K562 (cell line): Measurements from ENCODE around the gene SEZ6. TPM values are rescaled to one million over a fixed set of nuclear protein-coding genes. Genes with fewer than 3 reads are reported as not detected.

Experiments
- ATAC-seq: fragments of 200-7000 bp; cut with Tn5 transposase; 3 replicates; pipeline ENCODE4 v1.9.1; 2020; ENCODE audit warnings: moderate library complexity
- BruUV-seq: library from RNA; stranded (reverse); fragments of 400-500 nt; replicated peaks from 2 replicates; lab custom pipeline; 2021; lab: Mats Ljungman, UMichigan
- CTCF ChIA-PET: fragments of 300-600 bp; formaldehyde crosslinking; extraction: SDS; loops from one replicate; lab custom pipeline; 2021; ENCODE audit warnings: low intra/inter-chr PET ratio; lab: Yijun Ruan, JAX
- POLR2A ChIA-PET: fragments of 300-600, 350-650 bp; sonication (Branson Sonifier 250); formaldehyde crosslinking; extraction: SDS; loops from one replicate; lab custom pipeline; 2021; ENCODE audit warnings: antibody characterized with exemption, inconsistent platforms; lab: Yijun Ruan, JAX
- DNase-seq, 4 experiments: peaks; one replicate each; pipeline versions ENCODE4 v3.0.0 to v3.0.0-alpha.2; 2011 to 2018; ENCODE audit warnings: low spot score in 3 of 4, mixed read lengths in 3 of 4; ENCODE audit errors: extremely low read depth in 1 of 4
- FAIRE-seq: peaks from 2 replicates; lab custom pipeline; 2011; peaks lifted over from hg19 to GRCh38; lab: Jason Lieb, UNC
- H2AFZ ChIP-seq: 2 replicates; pipeline ENCODE4 v1.6.0; 2011; ENCODE audit warnings: low read depth, low read length, control low read depth, inconsistent platforms
- H3K27ac ChIP-seq: fragments of 200-600 bp; 3 replicates; pipeline ENCODE4 v1.8.0; 2011; ENCODE audit warnings: low read depth, mild to moderate bottlenecking, control low read depth, inconsistent platforms, low read length, moderate library complexity, mixed read lengths; ENCODE audit errors: extremely low read depth
- H3K27me3 ChIP-seq, 2 experiments: fragments of 300-600 bp in 1 of 2; 2 replicates in 1 of 2; 3 replicates in 1 of 2; pipeline versions ENCODE4 v1.6.0 to v1.8.0; 2011; ENCODE audit warnings: inconsistent platforms in 2 of 2, low read length in 2 of 2, mild to moderate bottlenecking in 1 of 2, mixed read lengths in 1 of 2, moderate library complexity in 1 of 2; ENCODE audit not compliant: control insufficient read depth in 2 of 2, insufficient read depth in 2 of 2
- H3K36me3 ChIP-seq: fragments of 300-600 bp; 3 replicates; pipeline ENCODE4 v1.8.0; 2011; ENCODE audit warnings: mild to moderate bottlenecking, low read length, inconsistent platforms; ENCODE audit not compliant: control insufficient read depth, insufficient read depth
- H3K4me1 ChIP-seq, 2 experiments: fragments of 200-600 bp in 1 of 2; replicated peaks in 1 of 2; 2 replicates in 1 of 2; 3 replicates in 1 of 2; pipeline versions ENCODE4 v1.5.1 to v1.8.0; 2011; ENCODE audit warnings: inconsistent platforms in 2 of 2, low read length in 2 of 2, mild to moderate bottlenecking in 1 of 2, mixed read lengths in 1 of 2, moderate library complexity in 1 of 2; ENCODE audit not compliant: control insufficient read depth in 2 of 2, insufficient read depth in 2 of 2
- H3K4me2 ChIP-seq: 2 replicates; pipeline ENCODE4 v1.6.1; 2011; ENCODE audit warnings: low read length, control low read depth, inconsistent platforms, mixed read lengths; ENCODE audit not compliant: insufficient read depth
- H3K4me3 ChIP-seq: fragments of 200-600 bp; sonication (generic), shearing (Covaris generic); 2 replicates; pipeline ENCODE4 v1.5.1; 2016; ENCODE audit warnings: control low read depth, inconsistent platforms
- H3K79me2 ChIP-seq: fragments of 200-600 bp; 3 replicates; pipeline ENCODE4 v1.8.0; 2011; ENCODE audit warnings: low read length, inconsistent platforms; ENCODE audit not compliant: control insufficient read depth, insufficient read depth
- H3K9ac ChIP-seq, 2 experiments: 2 replicates each; pipeline versions ENCODE4 v1.6.0 to v1.6.1; 2011; ENCODE audit warnings: low read depth in 2 of 2, low read length in 2 of 2, control low read depth in 1 of 2, inconsistent platforms in 1 of 2, mild to moderate bottlenecking in 1 of 2, mixed read lengths in 1 of 2; ENCODE audit not compliant: insufficient read depth in 1 of 2
- H3K9me1 ChIP-seq: one replicate; pipeline ENCODE4 v1.6.0; 2011; ENCODE audit warnings: inconsistent platforms, mild to moderate bottlenecking, low read length, moderate library complexity; ENCODE audit not compliant: control insufficient read depth, insufficient read depth
- H3K9me3 ChIP-seq: replicated peaks from 2 replicates; pipeline ENCODE4 v1.5.1; 2011; ENCODE audit warnings: low read depth, low read length, inconsistent platforms; ENCODE audit not compliant: control insufficient read depth, insufficient read depth
- H4K20me1 ChIP-seq: replicated peaks from 2 replicates; pipeline ENCODE4 v1.6.1; 2011; ENCODE audit warnings: low read length, inconsistent platforms, mixed read lengths; ENCODE audit not compliant: control insufficient read depth, insufficient read depth
- ASH1L ChIP-seq: fragments of 450-650 bp; IDR thresholded peaks from 2 replicates; pipeline ENCODE4 v1.6.1; 2018; ENCODE audit warnings: borderline replicate concordance, mild to moderate bottlenecking, low read depth; ENCODE audit not compliant: partially characterized antibody
- BACH1 ChIP-seq: fragments of 200-800 bp; sonication (Bioruptor generic); IDR thresholded peaks from 2 replicates; pipeline ENCODE4 v1.6.1; 2016; ENCODE audit warnings: missing genetic modification characterization, missing compliant biosample characterization
- DLX4 ChIP-seq: fragments of 250-450 bp; sonication (Bioruptor Pico); IDR thresholded peaks from 2 replicates; pipeline ENCODE4 v1.6.1; 2021; ENCODE audit warnings: mild to moderate bottlenecking
- GTF2B ChIP-seq: IDR thresholded peaks from 2 replicates; pipeline ENCODE4 v1.6.1; 2011; ENCODE audit not compliant: insufficient read length; ENCODE audit errors: extremely low read depth
- HBP1 ChIP-seq: fragments of 450-650 bp; formaldehyde crosslinking; IDR thresholded peaks from 2 replicates; pipeline ENCODE4 v1.4.0; 2022; ENCODE audit warnings: missing genetic modification characterization
- MTA3 ChIP-seq: fragments of 450-650 bp; formaldehyde crosslinking; IDR thresholded peaks from 2 replicates; pipeline ENCODE4 v1.6.1; 2017; ENCODE audit warnings: mild to moderate bottlenecking, borderline replicate concordance
- NCOR1 ChIP-seq: fragments of 450-650 bp; IDR thresholded peaks from 2 replicates; pipeline ENCODE4 v1.6.1; 2016; ENCODE audit warnings: mild to moderate bottlenecking, moderate library complexity
- NEUROD1 ChIP-seq: fragments of 150-350 bp; IDR thresholded peaks from 2 replicates; pipeline ENCODE4 v1.6.1; 2014; ENCODE audit warnings: borderline replicate concordance, low read length, low read depth; ENCODE audit not compliant: partially characterized antibody
- NFIC ChIP-seq: fragments of 450-650 bp; IDR thresholded peaks from 2 replicates; pipeline ENCODE4 v1.6.1; 2017; ENCODE audit warnings: mild to moderate bottlenecking, inconsistent platforms
- NR1H2 ChIP-seq: sonication (generic); formaldehyde crosslinking; IDR thresholded peaks from 2 replicates; pipeline ENCODE4 v1.4.0; 2020; ENCODE audit warnings: mild to moderate bottlenecking, missing genetic modification reagents
- PATZ1 ChIP-seq: fragments of 250-450 bp; sonication (Bioruptor Pico); IDR thresholded peaks from 2 replicates; pipeline ENCODE4 v1.5.0; 2020; ENCODE audit warnings: mild to moderate bottlenecking, borderline replicate concordance
- TBL1XR1 ChIP-seq, 2 experiments: IDR thresholded peaks; 2 replicates each; pipeline ENCODE4 v1.6.1; 2012; ENCODE audit warnings: improper control_type of control experiment in 2 of 2, low read length in 2 of 2, mild to moderate bottlenecking in 1 of 2
- TBP ChIP-seq: optimal IDR thresholded peaks from 2 replicates; pipeline ENCODE3; 2011; ENCODE audit warnings: low read depth, low read length, improper control_type of control experiment
- USF1 ChIP-seq: sonication (generic); formaldehyde crosslinking; IDR thresholded peaks from 2 replicates; pipeline ENCODE4 v1.9.0; 2022; ENCODE audit warnings: mild to moderate bottlenecking, missing genetic modification reagents
- ZNF445 ChIP-seq: fragments of 250-450 bp; sonication (Bioruptor Pico); IDR thresholded peaks from 2 replicates; pipeline ENCODE4 v1.4.0; 2020; ENCODE audit warnings: low read depth, mild to moderate bottlenecking, moderate library complexity
- ZNF639 ChIP-seq, 2 experiments: fragments of 200-800 bp in 1 of 2; sonication (Bioruptor generic) in 1 of 2; sonication (generic) in 1 of 2; formaldehyde crosslinking in 1 of 2; IDR thresholded peaks in 1 of 2; conservative IDR thresholded peaks in 1 of 2; 2 replicates each; pipeline versions ENCODE4 v1.5.0 to v1.6.1; 2016 to 2020; ENCODE audit warnings: missing compliant biosample characterization in 1 of 2, missing genetic modification characterization in 1 of 2, missing genetic modification reagents in 1 of 2
- in situ Hi-C: fragments of 300-500 bp; cut with MboI; formaldehyde crosslinking; loops from 4 replicates; pipeline ENCODE4 v1.15.0; 2018; ENCODE audit warnings: inconsistent platforms, mixed read lengths
- intact Hi-C: fragments of 100-400 bp; cut with micrococcal nuclease; formaldehyde crosslinking; loops from 2 replicates; pipeline ENCODE4 v1.14.2; 2022
- polyA plus RNA-seq, 8 experiments: library from polyadenylated mRNA; depleted of rRNA in 4 of 8; stranded (reverse) in 5 of 8; unstranded in 3 of 8; fragments of >200 nt; fragmentation: Nextera tagmentation in 2 of 8; fragmentation: Illumina TruSeq in 1 of 8; extraction: Ambion mirVana in 2 of 8; extraction: Trizol in 1 of 8; gene quantifications; 2 replicates each; pipeline versions ENCODE4 v1.2.1 to v1.2.3, GENCODE V29; 2011 to 2014; ENCODE audit warnings: inconsistent platforms in 1 of 8, missing spikeins in 1 of 8
- total RNA-seq, 7 experiments: library from RNA; depleted of rRNA in 6 of 7; stranded (reverse); fragments of >200 nt in 6 of 7; fragmentation: Illumina TruSeq in 2 of 7; extraction: Trizol in 2 of 7; gene quantifications; 2 replicates each; pipeline versions ENCODE4 v1.2.1 to v1.2.3, GENCODE V29; 2011 to 2021; ENCODE audit warnings: low replicate concordance in 1 of 7

SEZ6 gene
- total and polyA plus RNA-seq, 9 of the 15 experiments (the other 6 are each of a cell fraction or from before 2014, with no cell fraction given): not detected

GRCh38 chr17:28938552-28938951, 67.3 kb downstream of the SEZ6 start:
- DNase-seq: no peak
- Histone ChIP-seq H4K20me1 (peaks cover 6% of the 10 kb centered on the region; the same call in 1 of the 2 replicates), H3K9me1 (peaks cover 3% of the 10 kb centered on the region), H3K36me3 (peaks cover 65% of the 10 kb centered on the region), H3K9me3 (no peaks in the 10 kb centered on the region), H3K4me2 (no peak overlapping the region), H3K9ac (no peak overlapping the region), H3K4me1 (peaks cover 0 to 16% of the 10 kb centered on the region in 2 experiments; a peak in 3 of 5 replicates), H2AFZ (no peak overlapping the region), H3K4me3 (no peak overlapping the region), H3K79me2 (peaks cover 83% of the 10 kb centered on the region), H3K27ac (no peak overlapping the region), H3K27me3 (no peaks in the 10 kb centered on the region)
- no peak for FAIRE-seq
- POLR2A ChIA-PET: interaction anchor here (1.0 to 3.7 kb wide), 6 partner anchors 8 to 219 kb away, joined by 3 to 25 read pairs (median 11); partner anchors contain the start of gene RPL23A
- CTCF ChIA-PET: no interaction called here
- intact Hi-C loops: no loop called here
- no TSS peak for BruUV-seq
- in situ Hi-C loops: loop anchor here (5.0 kb wide), 1 partner anchor 361 kb away; the partner anchor contains the start of gene ALDOC
- no peak for ATAC-seq
- TF ChIP-seq NR1H2 (CRISPR knock-in tag): no peak
- TF ChIP-seq NCOR1: no peak
- no peak for TF ChIP-seq PATZ1 (CRISPR knock-in tag)
- no peak for TF ChIP-seq ZNF445 (CRISPR knock-in tag)
- no peak for TF ChIP-seq ASH1L
- no peak for TF ChIP-seq ZNF639 (CRISPR knock-in tag; conservative IDR thresholded peaks at IDR 0.05 in 1 of 2, IDR thresholded peaks at IDR 0.05 in 1 of 2)
- no peak for TF ChIP-seq MTA3
- no peak for TF ChIP-seq USF1 (CRISPR knock-in tag)
- no peak for TF ChIP-seq DLX4 (CRISPR knock-in tag)
- TF ChIP-seq BACH1 (tag): no peak
- no peak for TF ChIP-seq TBL1XR1 (IDR thresholded peaks at IDR 0.05; ENCODE audit: low read length in 2 of 2)
- TF ChIP-seq NFIC: no peak
- no peak for TF ChIP-seq TBP
- TF ChIP-seq GTF2B: no peak
- TF ChIP-seq HBP1 (CRISPR knock-in tag): no peak
- no peak for TF ChIP-seq NEUROD1
